HG02943 (cell line): ENCODE results near the gene EPHA5.

Experiments used
- ATAC-seq: cut with Tn5 transposase; IDR thresholded peaks from one replicate; pipeline ENCODE4 v1.9.1; 2021; ENCODE audit warnings: mild to moderate bottlenecking, low read depth, moderate library complexity; ENCODE audit not compliant: unreplicated experiment

Gene EPHA5

DNA sequence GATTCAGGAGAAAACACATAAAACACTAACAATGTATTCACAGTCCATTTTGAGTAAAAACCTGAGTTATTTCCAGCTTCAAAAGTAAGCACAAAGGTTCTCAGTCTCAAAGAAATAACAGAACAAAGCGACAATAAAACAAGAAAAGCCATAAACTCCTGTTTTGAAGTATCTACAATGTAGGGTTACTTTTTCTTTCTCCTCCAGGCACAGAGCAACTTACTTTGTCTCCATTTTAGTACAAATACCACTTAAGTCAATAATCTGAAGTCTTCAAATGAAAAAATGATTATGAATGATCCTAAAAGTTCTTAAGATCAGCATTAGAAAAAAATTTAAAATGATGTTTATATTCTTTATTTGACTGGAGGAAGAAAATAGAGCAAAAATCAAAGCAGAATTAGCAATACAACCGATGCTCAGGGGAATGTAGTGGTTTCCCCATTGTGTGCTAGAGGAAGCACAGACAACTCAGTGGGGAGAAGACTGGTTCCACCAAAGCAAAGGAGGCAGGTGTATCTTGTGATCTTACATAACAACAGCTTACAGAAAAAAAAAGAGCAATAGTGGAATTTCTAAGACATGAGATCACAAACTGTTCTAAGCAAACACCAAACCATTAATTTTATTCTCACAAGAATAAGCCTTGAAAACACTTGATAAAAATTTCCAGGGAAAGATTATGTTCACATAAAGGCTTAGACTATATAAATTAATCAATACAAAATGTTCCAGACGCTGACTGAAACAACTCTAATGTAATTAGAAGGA lies 35.1 kb downstream of the EPHA5 start:
- ATAC-seq, result no peak

- ATAC-seq, result no peak
These were observed 45.6 kb downstream of the EPHA5 start for GRCh38 chr4:65624651-65625050.

- ATAC-seq, result no peak
These were observed 46.8 kb downstream of the EPHA5 start for GRCh38 chr4:65623506-65623905.

GRCh38 chr4:65617416-65617815 lies 52.9 kb downstream of the EPHA5 start:
- no peak for ATAC-seq

GRCh38 chr4:65604515-65604914 lies 65.8 kb downstream of the EPHA5 start:
- no peak for ATAC-seq

- ATAC-seq, result no peak
These were observed 69.6 kb downstream of the EPHA5 start for GRCh38 chr4:65600656-65601055.

DNA sequence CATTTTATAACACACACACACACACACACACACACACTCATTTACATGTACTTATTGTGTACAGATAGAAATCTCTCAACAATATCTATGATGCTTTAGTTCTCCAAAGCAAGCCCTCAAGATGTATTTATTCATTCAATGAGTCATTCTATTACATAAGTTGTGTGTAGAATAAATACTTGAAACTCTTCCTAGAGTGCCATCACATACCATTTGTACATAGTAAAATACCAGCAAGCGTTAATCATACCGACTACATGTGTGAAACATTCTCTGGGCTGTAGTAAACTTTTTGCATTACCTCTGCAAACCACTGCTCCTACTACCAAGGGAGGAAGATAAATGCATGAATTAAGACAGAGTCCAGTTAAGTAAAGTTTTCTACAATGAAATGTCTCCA lies 70.9 kb downstream of the EPHA5 start:
- no peak for ATAC-seq

GRCh38 chr4:65597697-65598096 lies 72.6 kb downstream of the EPHA5 start:
- no peak for ATAC-seq

DNA sequence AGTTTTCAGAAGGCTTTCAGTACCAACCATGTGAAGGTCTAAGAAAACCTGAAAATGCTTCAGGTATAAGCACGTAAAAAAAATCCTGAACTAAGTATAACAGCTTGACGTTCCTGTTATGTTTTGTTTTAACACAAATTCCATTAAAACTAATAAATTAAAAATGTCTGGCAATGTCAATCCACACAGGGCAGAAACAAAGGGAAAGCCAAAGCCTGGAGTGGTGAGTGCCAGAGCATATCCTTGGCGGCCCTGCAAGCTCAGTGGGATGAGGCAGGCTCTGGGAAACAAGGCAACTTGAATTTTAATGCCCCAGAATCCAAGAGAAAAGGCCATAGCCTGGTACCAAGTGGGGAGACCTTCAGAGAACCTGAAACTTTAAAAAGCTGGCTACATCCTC lies 78.2 kb downstream of the EPHA5 start:
- ATAC-seq, result no peak

DNA sequence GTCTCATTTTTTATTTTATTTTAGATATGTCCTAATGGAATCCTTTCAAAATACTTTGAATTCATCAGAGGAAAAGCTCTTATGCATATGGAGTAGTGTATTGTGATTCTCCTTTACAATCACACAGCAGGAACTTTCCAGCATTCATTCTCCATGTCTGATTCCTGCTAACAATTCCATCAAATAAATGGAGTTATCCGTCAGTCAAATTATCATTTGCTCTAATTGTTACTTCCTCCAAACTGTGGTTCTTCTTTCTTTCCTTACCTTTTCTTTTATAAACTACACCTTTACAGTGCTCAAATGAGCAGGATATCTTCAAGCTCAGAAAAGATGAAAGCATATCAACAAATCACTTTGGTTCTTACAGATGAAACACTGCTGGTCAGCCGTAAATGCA lies 80.4 kb downstream of the EPHA5 start:
- ATAC-seq, result no peak

DNA sequence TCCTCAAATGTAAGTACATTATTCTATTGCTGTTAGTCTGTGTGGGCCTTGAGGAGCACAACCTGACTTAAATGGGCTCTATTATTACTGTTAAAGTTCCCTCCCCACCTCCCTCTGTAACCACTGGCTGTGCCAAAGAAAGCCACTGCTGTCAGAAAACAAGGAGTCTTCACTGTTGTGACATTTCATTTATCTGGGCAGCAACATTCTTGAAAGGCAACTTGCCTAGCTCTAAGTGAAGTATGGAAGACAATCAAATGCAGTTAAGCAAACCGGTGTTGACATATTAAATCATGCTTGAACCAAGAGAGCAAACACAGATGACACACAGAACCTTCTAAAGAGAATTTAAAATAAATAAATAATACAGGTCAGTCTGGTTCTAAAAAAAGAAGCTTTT lies 81.0 kb downstream of the EPHA5 start:
- no peak for ATAC-seq

DNA sequence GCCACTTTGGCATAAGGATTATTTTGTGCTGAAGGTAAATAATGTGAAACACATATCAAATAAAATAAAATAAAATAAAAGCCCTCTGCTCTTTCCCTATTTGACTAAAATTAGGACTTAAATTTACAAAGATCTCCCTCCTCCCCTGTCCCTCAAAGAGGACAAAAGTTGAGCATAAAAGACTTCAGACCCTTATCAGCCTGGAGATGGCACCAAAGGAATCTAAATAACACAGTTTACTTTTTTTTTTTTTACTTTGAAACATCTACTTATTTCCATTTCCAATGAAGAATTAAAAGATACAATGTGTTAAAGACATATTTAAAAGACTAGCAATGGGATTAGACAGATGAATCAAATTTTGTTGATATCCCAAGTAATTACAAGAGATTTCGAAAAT lies 89.7 kb downstream of the EPHA5 start:
- ATAC-seq, result no peak

GRCh38 chr4:65566473-65566872 lies 103.8 kb downstream of the EPHA5 start:
- no peak for ATAC-seq

- ATAC-seq, result no peak
These were observed 109.1 kb downstream of the EPHA5 start for GRCh38 chr4:65561164-65561563.

DNA sequence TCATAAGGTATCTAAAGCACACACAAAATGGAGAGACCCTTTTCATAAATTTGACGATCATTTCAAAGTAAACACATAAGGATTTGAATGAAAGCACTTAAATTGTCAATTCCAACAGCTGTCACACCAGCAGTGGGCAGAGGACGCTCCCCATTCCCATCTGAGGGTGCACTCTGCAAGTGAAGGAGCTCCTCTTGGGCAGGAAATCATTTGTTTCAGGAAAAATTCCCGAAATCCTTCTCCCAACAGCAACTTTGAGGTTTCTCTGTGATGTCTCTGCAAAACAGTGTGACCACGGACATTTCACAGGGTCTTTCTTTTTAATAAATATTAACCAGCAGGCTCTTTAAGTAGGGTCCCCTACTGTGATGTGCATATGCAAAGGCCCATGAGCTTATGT lies 111.0 kb downstream of the EPHA5 start:
- ATAC-seq, result no peak

- no peak for ATAC-seq
These were observed 118.2 kb downstream of the EPHA5 start for GRCh38 chr4:65552057-65552456.

GRCh38 chr4:65550500-65550899 lies 119.8 kb downstream of the EPHA5 start:
- ATAC-seq, result no peak

GRCh38 chr4:65546882-65547416 lies 123.3 kb downstream of the EPHA5 start:
- ATAC-seq, result no peak

DNA sequence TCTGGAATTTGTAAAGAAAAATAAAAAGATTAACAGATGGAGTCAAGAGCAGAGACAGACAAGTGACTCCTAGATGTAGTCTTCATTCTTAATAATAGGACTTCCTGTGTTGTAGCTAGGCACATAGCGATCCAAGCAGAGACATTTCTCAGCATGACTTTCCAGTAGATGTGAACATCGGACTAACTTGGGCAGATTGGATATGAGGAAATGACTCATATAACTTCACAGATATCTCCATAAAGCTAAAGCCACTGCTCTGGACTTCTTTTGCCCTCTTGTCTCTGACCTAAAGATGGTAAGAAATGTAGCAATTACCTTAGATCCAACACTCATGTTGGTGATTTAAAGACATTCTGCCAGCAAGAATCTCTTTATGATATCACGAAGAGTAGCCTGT lies 131.7 kb downstream of the EPHA5 start:
- no peak for ATAC-seq

DNA sequence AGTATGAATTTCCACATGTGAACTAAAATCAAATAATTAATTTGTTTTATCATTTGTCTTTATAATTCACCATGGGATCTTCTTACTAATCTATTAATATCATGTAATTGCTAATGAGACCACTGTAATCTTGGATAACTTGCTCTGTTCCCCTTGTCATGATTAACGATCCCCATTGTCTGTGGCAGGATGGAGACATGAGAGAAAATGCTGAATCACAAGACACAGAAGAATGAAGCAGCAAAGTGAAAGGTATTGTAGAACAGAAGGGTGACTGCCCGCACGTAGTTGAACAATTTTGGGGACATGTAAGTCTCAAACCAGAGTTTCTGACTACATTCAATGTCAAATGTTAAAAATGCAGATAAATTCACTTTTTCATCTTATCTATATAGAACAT lies 135.2 kb downstream of the EPHA5 start:
- no peak for ATAC-seq

DNA sequence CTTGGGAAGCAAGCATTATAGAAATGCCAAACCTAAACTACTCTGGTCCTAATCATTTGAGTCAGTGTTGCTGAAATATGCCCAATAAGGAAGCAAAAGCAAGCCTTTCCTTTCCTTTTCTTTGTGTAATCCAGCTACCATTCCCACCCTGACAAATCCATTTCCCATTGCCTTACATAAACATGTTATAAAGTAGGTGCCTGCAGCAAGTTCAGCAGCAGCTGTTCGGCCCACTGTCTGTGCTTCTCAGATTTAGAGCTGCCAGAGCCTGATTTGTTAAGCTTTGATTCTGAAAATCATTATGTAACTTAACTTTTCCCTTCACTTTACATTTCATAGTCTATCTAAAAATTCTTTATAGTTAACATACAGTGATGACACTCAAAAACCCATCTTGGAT lies 148.6 kb downstream of the EPHA5 start:
- no peak for ATAC-seq

GRCh38 chr4:65515646-65516045 lies 154.6 kb downstream of the EPHA5 start:
- no peak for ATAC-seq

DNA sequence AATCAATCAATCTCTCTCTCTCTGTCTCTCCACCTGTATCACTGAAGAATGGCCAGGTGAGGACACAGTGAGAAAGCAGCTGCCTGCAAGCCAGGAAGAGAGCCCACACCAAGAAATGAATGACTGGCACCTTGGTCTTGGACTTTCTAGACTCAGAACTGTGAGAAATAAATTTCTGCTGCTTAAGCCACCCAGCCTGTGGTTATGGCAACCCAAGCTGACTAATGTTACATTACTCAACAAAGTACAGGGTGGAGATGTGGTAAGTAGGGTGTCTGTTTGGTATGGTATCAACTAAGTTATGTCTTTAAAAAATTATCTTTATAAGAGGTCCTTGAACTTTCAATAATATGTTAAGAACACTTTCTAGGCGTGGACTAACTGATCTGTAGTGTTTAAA lies 159.3 kb downstream of the EPHA5 start:
- ATAC-seq, result no peak
